SK-N-SH treated with all-trans-retinoic acid at 6 μM for 48 hours (cell line): ENCODE data around the gene FLT1.

Experiments
- ATAC-seq: fragments of 200-7000 bp; cut with Tn5 transposase; 3 replicates; pipeline ENCODE4 v1.9.1; 2020; ENCODE audit warnings: mild to moderate bottlenecking, moderate library complexity
- ARNTL ChIP-seq: fragments of 450-650 bp; formaldehyde crosslinking; IDR thresholded peaks from 2 replicates; pipeline ENCODE4 v1.5.0; 2020; ENCODE audit warnings: low read depth, mild to moderate bottlenecking, moderate library complexity, borderline replicate concordance
- BACH2 ChIP-seq: fragments of 250-450 bp; sonication (Bioruptor Pico); IDR thresholded peaks from 2 replicates; pipeline ENCODE4 v1.9.0; 2021; ENCODE audit warnings: mild to moderate bottlenecking, borderline replicate concordance
- CREB5 ChIP-seq: fragments of 250-450 bp; sonication (Bioruptor Pico); IDR thresholded peaks from 2 replicates; pipeline ENCODE4 v1.5.1; 2020; ENCODE audit warnings: low read depth, mild to moderate bottlenecking, moderate library complexity
- CSDC2 ChIP-seq: fragments of 250-450 bp; sonication (Bioruptor Pico); IDR thresholded peaks from 2 replicates; pipeline ENCODE4 v1.5.0; 2020; ENCODE audit warnings: mild to moderate bottlenecking, moderate library complexity
- CSRNP3 ChIP-seq: fragments of 250-450 bp; sonication (Bioruptor Pico); IDR thresholded peaks from 2 replicates; pipeline ENCODE4 v1.5.1; 2021; ENCODE audit warnings: mild to moderate bottlenecking, moderate library complexity
- ESRRG ChIP-seq: fragments of 250-450 bp; sonication (Bioruptor Pico); IDR thresholded peaks from 2 replicates; pipeline ENCODE4 v1.6.1; 2021; ENCODE audit warnings: mild to moderate bottlenecking
- GLIS3 ChIP-seq: fragments of 250-450 bp; sonication (Bioruptor Pico); IDR thresholded peaks from 2 replicates; pipeline ENCODE4 v1.5.0; 2020; ENCODE audit warnings: mild to moderate bottlenecking, moderate library complexity
- ISL1 ChIP-seq: fragments of 250-450 bp; sonication (Bioruptor Pico); IDR thresholded peaks from 2 replicates; pipeline ENCODE4 v2.1.2; 2022; ENCODE audit warnings: mild to moderate bottlenecking, moderate library complexity
- OSR1 ChIP-seq: fragments of 250-450 bp; sonication (Bioruptor Pico); IDR thresholded peaks from 2 replicates; pipeline ENCODE4 v1.8.0; 2022; ENCODE audit warnings: moderate library complexity, mild to moderate bottlenecking, inconsistent platforms
- RARB ChIP-seq: fragments of 250-450 bp; sonication (Bioruptor Pico); IDR thresholded peaks from 2 replicates; pipeline ENCODE4 v1.8.0; 2021; ENCODE audit warnings: mild to moderate bottlenecking, moderate library complexity
- SNAI2 ChIP-seq: fragments of 250-450 bp; sonication (Bioruptor Pico); IDR thresholded peaks from 2 replicates; pipeline ENCODE4 v1.5.0; 2020; ENCODE audit warnings: mild to moderate bottlenecking, moderate library complexity
- TCF4 ChIP-seq: fragments of 250-450 bp; sonication (Bioruptor Pico); IDR thresholded peaks from 2 replicates; pipeline ENCODE4 v1.8.0; 2021; ENCODE audit warnings: mild to moderate bottlenecking, moderate library complexity, borderline replicate concordance
- TOX ChIP-seq: fragments of 250-450 bp; sonication (Bioruptor Pico); IDR thresholded peaks from 2 replicates; pipeline ENCODE4 v1.8.0; 2021; ENCODE audit warnings: mild to moderate bottlenecking, moderate library complexity, borderline replicate concordance
- ZFP30 ChIP-seq: fragments of 450-650 bp; formaldehyde crosslinking; IDR thresholded peaks from 2 replicates; pipeline ENCODE4 v1.5.0; 2022; ENCODE audit warnings: mild to moderate bottlenecking, moderate library complexity
- ZNF565 ChIP-seq: fragments of 450-650 bp; formaldehyde crosslinking; conservative IDR thresholded peaks from 2 replicates; pipeline ENCODE4 v1.5.0; 2020; ENCODE audit warnings: low read depth, mild to moderate bottlenecking, moderate library complexity
- ZNF70 ChIP-seq: fragments of 450-650 bp; formaldehyde crosslinking; IDR thresholded peaks from 2 replicates; pipeline ENCODE4 v1.5.0; 2020; ENCODE audit warnings: mild to moderate bottlenecking, moderate library complexity
- ZNF8 ChIP-seq: fragments of 450-650 bp; formaldehyde crosslinking; IDR thresholded peaks from 2 replicates; pipeline ENCODE4 v1.5.0; 2020; ENCODE audit warnings: mild to moderate bottlenecking, moderate library complexity
- TF ChIP-seq, protein P1 (sequence below): fragments of 250-450 bp; sonication (Bioruptor Pico); IDR thresholded peaks from 2 replicates; pipeline ENCODE4 v1.5.0; 2020; ENCODE audit warnings: mild to moderate bottlenecking, moderate library complexity
- TF ChIP-seq, protein P2 (sequence below): fragments of 250-450 bp; sonication (Bioruptor Pico); IDR thresholded peaks from 2 replicates; pipeline ENCODE4 v1.8.0; 2021; ENCODE audit warnings: low read depth, mild to moderate bottlenecking, moderate library complexity, borderline replicate concordance

FLT1 gene

DNA sequence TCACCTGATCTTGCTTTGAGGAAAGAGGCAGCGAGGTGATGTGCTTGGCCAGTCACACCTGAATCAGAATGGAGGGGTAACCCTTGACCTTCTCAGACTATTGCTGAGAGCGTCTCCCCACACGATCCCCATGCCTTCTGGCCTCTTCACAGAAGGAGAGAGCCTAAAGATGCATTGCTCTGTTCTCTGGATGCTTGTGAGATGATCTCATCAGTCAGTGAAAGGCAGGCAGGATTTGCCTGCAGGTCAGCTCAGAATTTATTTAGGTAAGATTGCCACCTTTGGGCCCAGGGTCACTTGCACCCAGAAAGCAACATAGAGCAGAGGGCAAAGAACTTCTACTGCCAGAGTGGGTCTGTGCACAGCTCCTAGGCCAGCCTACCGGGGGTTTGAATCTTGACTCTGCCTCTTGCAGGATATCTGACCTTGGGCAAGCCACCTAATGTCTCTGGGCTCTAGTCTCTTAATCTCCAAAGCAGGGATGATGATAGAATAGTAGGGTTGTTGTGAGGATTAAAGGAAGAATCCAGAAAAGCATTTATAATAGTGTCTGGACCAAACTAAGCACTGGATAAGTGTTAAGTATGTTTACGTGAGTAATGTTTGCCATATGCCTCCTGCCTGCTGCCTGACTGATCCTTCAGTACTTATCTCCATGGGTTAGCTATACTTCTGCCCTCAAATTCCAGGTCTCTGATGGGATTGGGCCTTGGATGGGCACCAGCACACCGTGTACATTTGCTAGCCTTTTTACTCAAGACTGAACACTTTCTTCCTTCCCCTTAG, 8.4 kb upstream of the FLT1 start:
- no peak for TF ChIP-seq ARNTL (CRISPR knock-in tag)
- TF ChIP-seq ZNF70 (CRISPR knock-in tag) = no peak
- TF ChIP-seq, protein P1, sequence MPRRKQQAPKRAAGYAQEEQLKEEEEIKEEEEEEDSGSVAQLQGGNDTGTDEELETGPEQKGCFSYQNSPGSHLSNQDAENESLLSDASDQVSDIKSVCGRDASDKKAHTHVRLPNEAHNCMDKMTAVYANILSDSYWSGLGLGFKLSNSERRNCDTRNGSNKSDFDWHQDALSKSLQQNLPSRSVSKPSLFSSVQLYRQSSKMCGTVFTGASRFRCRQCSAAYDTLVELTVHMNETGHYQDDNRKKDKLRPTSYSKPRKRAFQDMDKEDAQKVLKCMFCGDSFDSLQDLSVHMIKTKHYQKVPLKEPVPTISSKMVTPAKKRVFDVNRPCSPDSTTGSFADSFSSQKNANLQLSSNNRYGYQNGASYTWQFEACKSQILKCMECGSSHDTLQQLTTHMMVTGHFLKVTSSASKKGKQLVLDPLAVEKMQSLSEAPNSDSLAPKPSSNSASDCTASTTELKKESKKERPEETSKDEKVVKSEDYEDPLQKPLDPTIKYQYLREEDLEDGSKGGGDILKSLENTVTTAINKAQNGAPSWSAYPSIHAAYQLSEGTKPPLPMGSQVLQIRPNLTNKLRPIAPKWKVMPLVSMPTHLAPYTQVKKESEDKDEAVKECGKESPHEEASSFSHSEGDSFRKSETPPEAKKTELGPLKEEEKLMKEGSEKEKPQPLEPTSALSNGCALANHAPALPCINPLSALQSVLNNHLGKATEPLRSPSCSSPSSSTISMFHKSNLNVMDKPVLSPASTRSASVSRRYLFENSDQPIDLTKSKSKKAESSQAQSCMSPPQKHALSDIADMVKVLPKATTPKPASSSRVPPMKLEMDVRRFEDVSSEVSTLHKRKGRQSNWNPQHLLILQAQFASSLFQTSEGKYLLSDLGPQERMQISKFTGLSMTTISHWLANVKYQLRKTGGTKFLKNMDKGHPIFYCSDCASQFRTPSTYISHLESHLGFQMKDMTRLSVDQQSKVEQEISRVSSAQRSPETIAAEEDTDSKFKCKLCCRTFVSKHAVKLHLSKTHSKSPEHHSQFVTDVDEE (CRISPR knock-in tag) = no peak
- no peak for TF ChIP-seq GLIS3 (CRISPR knock-in tag)
- no peak for TF ChIP-seq ISL1 (CRISPR knock-in tag)
- ATAC-seq = no peak

DNA sequence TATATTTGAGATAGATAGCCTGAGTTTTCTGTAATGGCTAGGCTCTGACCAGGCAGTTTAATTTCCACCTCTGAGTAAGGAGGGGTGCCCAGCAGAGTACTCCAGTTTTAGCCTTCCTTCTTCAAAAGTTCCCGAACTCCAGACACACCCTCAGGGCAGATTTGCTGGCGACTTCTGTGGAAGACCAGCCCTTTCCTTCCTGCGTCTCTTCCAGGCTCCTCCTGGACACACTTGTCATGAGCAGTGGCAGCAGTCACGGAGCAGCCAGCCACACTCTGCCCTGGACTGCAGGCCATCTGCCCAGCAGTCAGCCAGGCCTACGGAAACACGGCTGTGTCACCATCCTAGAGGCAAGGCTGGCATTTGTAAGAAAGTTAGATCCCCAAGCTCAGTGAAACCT, 6.6 kb upstream of the FLT1 start:
- TF ChIP-seq OSR1 (CRISPR knock-in tag) = no peak
- TF ChIP-seq ZFP30 = no peak
- TF ChIP-seq ZNF565 (CRISPR knock-in tag) = no peak
- TF ChIP-seq RARB (CRISPR knock-in tag) = no peak
- TF ChIP-seq CSRNP3 (CRISPR knock-in tag) = no peak
- TF ChIP-seq, protein P2, sequence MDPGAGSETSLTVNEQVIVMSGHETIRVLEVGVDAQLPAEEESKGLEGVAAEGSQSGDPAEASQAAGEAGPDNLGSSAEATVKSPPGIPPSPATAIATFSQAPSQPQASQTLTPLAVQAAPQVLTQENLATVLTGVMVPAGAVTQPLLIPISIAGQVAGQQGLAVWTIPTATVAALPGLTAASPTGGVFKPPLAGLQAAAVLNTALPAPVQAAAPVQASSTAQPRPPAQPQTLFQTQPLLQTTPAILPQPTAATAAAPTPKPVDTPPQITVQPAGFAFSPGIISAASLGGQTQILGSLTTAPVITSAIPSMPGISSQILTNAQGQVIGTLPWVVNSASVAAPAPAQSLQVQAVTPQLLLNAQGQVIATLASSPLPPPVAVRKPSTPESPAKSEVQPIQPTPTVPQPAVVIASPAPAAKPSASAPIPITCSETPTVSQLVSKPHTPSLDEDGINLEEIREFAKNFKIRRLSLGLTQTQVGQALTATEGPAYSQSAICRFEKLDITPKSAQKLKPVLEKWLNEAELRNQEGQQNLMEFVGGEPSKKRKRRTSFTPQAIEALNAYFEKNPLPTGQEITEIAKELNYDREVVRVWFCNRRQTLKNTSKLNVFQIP (CRISPR knock-in tag) = no peak
- TF ChIP-seq GLIS3 (CRISPR knock-in tag) = no peak
- TF ChIP-seq, protein P1 (CRISPR knock-in tag) = no peak
- TF ChIP-seq TOX (CRISPR knock-in tag) = no peak
- TF ChIP-seq ZNF70 (CRISPR knock-in tag) = no peak
- TF ChIP-seq ZNF8 (CRISPR knock-in tag) = no peak
- TF ChIP-seq SNAI2 = no peak
- ATAC-seq = no peak

GRCh38 chr13:28499609-28500008, 4.7 kb upstream of the FLT1 start:
- TF ChIP-seq ZNF70 (CRISPR knock-in tag) = no peak
- TF ChIP-seq GLIS3 (CRISPR knock-in tag) = no peak
- no peak for TF ChIP-seq BACH2
- TF ChIP-seq TCF4 (CRISPR knock-in tag) = no peak
- TF ChIP-seq ZNF565 (CRISPR knock-in tag) = no peak
- no peak for TF ChIP-seq CREB5
- no peak for TF ChIP-seq ZNF8 (CRISPR knock-in tag)
- no peak for TF ChIP-seq CSDC2
- TF ChIP-seq ESRRG = no peak
- peak; percentile 48 for ATAC-seq
